Lower leg skin (tissue), 4 donors: ENCODE measurements around the gene JAG1. TPM values are rescaled to one million over a fixed set of nuclear protein-coding genes. Genes with fewer than 3 reads are reported as not detected.

Source experiments
- DNase-seq, 2 donors: peaks; one replicate each; pipeline ENCODE4 v3.0.0-alpha.2; 2019; ENCODE audit warnings: low spot score in 2 of 2
- H3K4me3 ChIP-seq: fragments of 200-600 bp; sonication (generic); 2 replicates; pipeline ENCODE4 v1.5.1; 2017; ENCODE audit warnings: mild to moderate bottlenecking, low read depth; ENCODE audit not compliant: poor library complexity, severe bottlenecking
- POLR2A ChIP-seq, 2 donors: fragments of 450-650 bp; IDR thresholded peaks; one replicate each; pipeline ENCODE4 v1.6.1; 2016 to 2017; ENCODE audit warnings: antibody characterized with exemption in 2 of 2, mild to moderate bottlenecking in 1 of 2, moderate library complexity in 1 of 2
- WGBS, 2 donors: methylation state at CpG; one replicate each; pipeline ENCODE4 v1.1.5; 2018; 5-methylcytosine and 5-hydroxymethylcytosine counted together
- intact Hi-C: fragments of 100-400 bp; cut with DNase I; formaldehyde crosslinking; loops from one replicate; pipeline ENCODE4 v1.15.0; 2023; ENCODE audit warnings: low total_unique reads
- total RNA-seq, 4 donors: library from RNA; depleted of rRNA; stranded (reverse); fragments of >200 nt; gene quantifications; one replicate each; pipeline ENCODE4 v1.1.0, GENCODE V29; 2016
- TF ChIP-seq, protein P1 (sequence below), 3 donors: fragments of 450-650 bp; IDR thresholded peaks; one replicate each; pipeline ENCODE4 v1.5.1; 2016; ENCODE audit warnings: antibody characterized with exemption in 3 of 3, mild to moderate bottlenecking in 3 of 3, moderate library complexity in 2 of 3

The JAG1 gene
- total RNA-seq, 4 donors from 2014 or later: 145 to 238 (median 186) TPM

DNA sequence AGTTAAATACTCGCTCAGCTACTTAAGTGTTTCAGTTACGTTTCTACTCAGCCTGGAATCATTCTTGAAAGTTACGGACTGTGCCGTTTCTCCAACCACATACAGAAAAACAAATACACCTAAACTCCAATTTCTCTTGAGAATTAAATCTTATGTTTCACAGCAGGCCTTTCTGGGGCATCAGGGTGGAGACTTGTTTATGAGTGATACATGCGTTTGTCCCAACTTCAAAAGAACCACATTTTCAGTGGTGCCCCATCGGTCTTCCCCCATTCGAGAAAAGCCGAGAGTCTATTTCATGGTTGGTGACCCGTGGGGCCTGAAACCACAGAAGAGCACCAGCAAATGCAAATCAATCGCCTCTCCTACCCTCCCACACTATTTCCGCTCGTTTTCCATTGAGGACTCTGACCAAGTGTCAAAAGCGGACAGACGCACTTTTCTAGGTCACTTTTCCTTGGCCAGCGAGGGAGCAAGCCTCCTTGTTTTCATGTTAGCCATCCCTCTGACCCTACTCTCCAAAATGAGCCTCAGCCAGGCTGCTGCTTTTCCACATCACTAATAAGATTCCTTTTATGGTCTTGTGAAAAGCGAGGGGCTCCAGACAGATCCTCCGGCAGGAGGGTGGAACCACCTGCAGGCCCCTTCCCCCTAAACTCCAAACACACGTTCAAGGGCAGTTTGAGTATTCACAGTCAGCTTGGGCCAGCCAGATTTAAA is 3.1 kb downstream of the JAG1 start:
- intact Hi-C loops: loop anchor here (10.0 kb wide), 1 partner anchor 604 kb away; no protein-coding TSS in a partner anchor
- DNase-seq: no peak
- TF ChIP-seq, protein P1, sequence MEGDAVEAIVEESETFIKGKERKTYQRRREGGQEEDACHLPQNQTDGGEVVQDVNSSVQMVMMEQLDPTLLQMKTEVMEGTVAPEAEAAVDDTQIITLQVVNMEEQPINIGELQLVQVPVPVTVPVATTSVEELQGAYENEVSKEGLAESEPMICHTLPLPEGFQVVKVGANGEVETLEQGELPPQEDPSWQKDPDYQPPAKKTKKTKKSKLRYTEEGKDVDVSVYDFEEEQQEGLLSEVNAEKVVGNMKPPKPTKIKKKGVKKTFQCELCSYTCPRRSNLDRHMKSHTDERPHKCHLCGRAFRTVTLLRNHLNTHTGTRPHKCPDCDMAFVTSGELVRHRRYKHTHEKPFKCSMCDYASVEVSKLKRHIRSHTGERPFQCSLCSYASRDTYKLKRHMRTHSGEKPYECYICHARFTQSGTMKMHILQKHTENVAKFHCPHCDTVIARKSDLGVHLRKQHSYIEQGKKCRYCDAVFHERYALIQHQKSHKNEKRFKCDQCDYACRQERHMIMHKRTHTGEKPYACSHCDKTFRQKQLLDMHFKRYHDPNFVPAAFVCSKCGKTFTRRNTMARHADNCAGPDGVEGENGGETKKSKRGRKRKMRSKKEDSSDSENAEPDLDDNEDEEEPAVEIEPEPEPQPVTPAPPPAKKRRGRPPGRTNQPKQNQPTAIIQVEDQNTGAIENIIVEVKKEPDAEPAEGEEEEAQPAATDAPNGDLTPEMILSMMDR (IDR thresholded peaks at IDR 0.05): no peak
- no peak for TF ChIP-seq POLR2A (IDR thresholded peaks at IDR 0.05)
- WGBS, 2 donors: 28 to 36% methylated on average over 18 of the region's 18 CpGs
- peak overlapping the region; percentile 78 for H3K4me3 ChIP-seq

DNA sequence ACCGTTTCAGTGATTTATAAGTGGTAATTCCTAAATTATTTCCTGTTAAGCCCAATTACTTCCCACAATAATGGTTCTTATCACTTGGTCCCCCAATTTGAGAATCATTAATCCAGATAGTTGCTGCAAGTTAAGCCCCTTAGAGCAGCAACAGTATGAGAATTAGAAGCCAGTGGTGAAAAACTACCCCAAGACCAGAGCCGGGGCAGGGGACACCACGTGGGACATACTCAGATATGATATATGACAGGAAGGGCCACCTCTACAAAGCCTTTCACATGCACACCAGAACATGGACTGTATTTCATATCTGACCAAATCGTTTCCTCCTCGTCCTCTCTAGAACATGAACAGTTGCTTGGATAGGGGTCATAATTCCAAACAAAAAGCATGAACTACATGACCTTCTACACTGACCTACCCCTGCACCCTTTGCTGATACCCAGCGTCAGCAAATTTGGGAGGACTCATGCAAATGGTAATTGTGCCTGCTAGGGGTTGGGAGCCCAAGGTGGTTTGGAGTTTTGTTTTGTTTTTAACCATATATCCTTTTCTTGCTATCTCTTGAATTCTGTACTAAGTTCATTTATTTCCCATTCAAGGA is 3.9 kb downstream of the JAG1 start:
- WGBS, 2 donors: 33 to 40% methylated on average over 6 of the region's 6 CpGs
- TF ChIP-seq POLR2A (IDR thresholded peaks at IDR 0.05): no peak
- TF ChIP-seq, protein P1 (IDR thresholded peaks at IDR 0.05): no peak
- peak in 1 of 2 donors; percentile 52 for DNase-seq
- H3K4me3 ChIP-seq: no peak overlapping the region
- intact Hi-C loops: loop anchor here (10.0 kb wide), 4 partner anchors 115 to 875 kb away; no protein-coding TSS in a partner anchor

DNA sequence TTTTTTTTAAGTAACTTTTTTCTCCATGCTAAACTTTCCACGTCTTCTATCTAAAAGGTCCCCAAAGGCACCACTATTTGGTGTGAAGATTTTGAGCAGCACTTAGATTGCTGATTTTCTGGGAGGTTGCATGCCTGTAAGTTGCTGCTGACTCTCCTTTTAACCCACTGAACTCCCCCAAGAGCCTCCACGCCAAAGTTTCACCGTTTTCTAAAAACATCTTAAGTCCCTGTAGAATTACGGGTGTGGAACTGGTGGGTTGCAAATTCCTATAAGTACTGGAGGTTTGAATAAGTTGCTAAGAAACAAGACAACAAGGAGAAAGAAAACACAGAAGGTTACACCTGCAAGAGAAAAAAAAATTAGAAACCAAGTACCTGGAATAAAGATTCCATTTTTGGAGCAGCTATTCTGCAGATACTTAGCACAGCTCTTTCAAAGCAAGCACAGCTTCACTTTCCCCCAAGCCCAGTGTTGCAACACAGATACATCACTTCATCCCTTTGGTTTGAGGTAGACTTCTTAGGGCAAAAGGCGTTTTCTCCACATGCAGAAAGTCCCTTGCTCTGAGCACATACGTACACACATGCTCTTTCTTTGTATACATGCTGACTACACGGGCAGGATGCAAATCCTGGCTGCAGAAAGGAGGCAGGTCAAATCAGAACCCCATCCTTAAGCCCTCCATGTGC is 5.0 kb downstream of the JAG1 start:
- intact Hi-C loops: loop anchor here (10.0 kb wide), 3 partner anchors 114 to 876 kb away; no protein-coding TSS in a partner anchor

DNA sequence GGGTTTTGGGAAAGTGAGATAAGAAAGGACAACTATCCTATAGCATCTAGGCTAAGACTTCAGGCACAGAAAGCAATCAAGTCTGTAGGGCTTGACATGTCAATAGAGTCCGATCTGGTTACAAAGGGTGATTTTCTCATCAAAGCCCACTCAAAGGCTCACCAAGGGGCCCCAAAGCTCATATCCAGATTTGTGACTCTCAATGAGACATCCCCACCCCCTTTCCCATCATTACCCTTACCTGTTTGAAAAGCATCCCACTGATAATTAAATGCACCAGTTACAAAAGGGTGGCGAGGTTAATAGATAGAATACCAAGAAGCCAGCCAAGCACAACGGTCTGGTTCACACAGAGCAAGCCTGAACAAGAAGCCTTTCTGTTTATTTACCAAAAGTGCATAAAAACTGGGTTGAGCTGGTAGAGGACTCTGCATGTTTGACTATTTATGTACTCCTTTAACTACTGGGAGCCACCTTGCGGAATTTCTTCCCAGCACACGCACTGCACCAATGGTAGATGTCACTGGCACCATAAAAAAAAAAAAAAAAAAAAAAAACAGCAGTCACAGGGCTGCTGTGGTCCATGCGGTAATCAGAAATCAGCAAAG is 6.1 kb downstream of the JAG1 start:
- TF ChIP-seq, protein P1 (IDR thresholded peaks at IDR 0.05): no peak
- TF ChIP-seq POLR2A (IDR thresholded peaks at IDR 0.05): no peak
- H3K4me3 ChIP-seq: no peak overlapping the region
- DNase-seq: peak in 1 of 2 donors; percentile 48
- intact Hi-C loops: loop anchor here (10.0 kb wide), 3 partner anchors 113 to 877 kb away; no protein-coding TSS in a partner anchor
- WGBS, 2 donors: 39 to 43% methylated on average over 6 of the region's 6 CpGs

More for the DNA sequence above, 5.0 kb downstream of the JAG1 start:
- no peak for DNase-seq
- TF ChIP-seq, protein P1 (IDR thresholded peaks at IDR 0.05): no peak
- TF ChIP-seq POLR2A (IDR thresholded peaks at IDR 0.05): no peak
- WGBS, 2 donors: 49 to 59% methylated on average over 7 of the region's 7 CpGs
- H3K4me3 ChIP-seq: no peak overlapping the region

DNA sequence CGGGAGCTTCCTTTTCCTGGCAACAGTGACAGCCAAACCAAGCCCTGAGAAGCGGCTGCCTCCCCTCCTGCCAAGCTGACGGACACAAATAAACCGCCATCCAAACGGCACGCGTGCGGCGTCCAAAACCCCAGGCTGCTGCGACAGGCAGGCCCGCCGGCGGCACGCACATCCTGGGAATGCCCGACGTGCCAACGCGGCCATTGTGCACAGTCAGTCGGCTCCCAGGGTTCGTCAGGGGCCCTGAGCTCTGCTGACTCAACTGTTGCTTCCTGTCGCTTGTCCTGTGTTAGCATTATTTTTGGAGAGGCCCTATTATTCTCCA is 6.8 kb downstream of the JAG1 start:
- DNase-seq: peak in 1 of 2 donors; percentile 91

More for the DNA sequence above, 6.8 kb downstream of the JAG1 start:
- intact Hi-C loops: loop anchor here (10.0 kb wide), 3 partner anchors 112 to 878 kb away; no protein-coding TSS in a partner anchor
- WGBS, 2 donors: 9 to 34% methylated on average over 16 to 21 of the region's 21 CpGs
- TF ChIP-seq, protein P1 (IDR thresholded peaks at IDR 0.05): no peak
- no peak for TF ChIP-seq POLR2A (IDR thresholded peaks at IDR 0.05)
- H3K4me3 ChIP-seq: no peak overlapping the region
